ENCODE measurements around the gene RXRG.

Gene RXRG

GRCh38 chr1:165365341-165365740, 79.6 kb downstream of the RXRG start:
- DNase-seq: no peak

DNA sequence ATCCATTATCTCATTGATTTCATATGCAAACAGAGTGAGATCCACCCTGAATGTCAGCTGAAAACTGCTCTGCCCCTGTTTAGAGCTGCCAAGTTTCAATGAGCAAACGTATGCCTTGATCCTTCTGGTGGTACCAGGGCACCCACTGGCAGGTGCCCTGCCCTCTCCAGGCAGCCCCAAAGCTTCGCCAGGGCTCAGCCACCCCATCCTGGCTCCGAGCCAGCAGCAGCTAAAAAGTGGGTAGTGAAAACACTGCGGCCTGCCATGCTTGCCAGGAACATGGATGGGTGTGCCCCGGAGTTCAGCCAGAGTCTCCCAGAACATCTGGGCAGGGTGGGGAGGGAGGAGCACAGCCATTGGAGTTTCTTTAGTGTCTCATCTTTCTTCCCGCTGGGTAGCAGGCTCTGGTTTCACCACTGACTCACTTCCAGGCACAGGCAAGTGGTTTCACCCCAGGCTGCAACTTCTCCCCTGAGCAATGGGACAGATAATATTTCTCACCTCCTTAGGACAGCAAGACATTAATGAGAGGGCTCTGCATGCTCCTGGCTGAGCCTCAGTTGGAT, 80.3 kb downstream of the RXRG start:
- no peak for DNase-seq

- no peak for DNase-seq
Observed at GRCh38 chr1:165356876-165357275, 88.0 kb downstream of the RXRG start.

- no peak for DNase-seq
Observed at GRCh38 chr1:165355977-165356811, 88.7 kb downstream of the RXRG start, which contains the start of gene LMX1A. Gene LMX1A, minus strand, starts transcription at chr1:165356715. Its CDS starts 1,156 bp downstream, at chr1:165355559.

GRCh38 chr1:165355139-165355976, 89.6 kb downstream of the RXRG start:
- no peak for DNase-seq

GRCh38 chr1:165354739-165355138, 90.2 kb downstream of the RXRG start:
- DNase-seq: no peak

- DNase-seq: no peak
Observed at GRCh38 chr1:165353731-165354671, 90.9 kb downstream of the RXRG start.

GRCh38 chr1:165352442-165353293, 92.3 kb downstream of the RXRG start:
- no peak for DNase-seq

DNA sequence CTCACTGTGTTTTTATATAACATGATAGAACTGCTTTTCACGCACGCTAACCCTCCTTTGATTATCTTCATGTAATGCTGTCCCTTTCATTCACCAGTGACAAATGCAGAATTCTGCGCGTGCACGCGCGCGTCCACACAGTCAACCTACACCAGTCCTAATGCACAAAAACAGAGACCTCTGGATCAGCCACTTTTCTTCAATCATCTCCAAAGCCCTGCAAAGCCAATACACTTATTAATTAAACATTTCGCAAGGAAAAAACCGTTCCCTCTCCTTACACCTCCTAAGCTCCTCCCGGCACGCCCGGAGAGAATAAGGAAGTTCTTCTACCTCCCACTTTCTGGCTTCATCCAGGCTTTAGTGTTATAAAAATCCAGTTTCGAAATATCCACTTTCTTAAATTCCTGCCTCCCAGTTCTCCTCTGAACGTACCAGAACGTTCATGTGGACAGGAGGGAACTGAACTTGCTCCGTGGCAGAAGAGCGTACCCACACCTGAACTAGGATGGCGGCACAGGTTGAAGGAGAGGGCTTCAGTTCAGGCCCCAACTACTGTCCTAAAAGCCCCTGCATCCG, 93.0 kb downstream of the RXRG start:
- DNase-seq: no peak
